DND-41 (cell line): ENCODE data around the gene DGKG.

ENCODE experiments used
- EZH2 ChIP-seq: IDR thresholded peaks from 3 replicates; pipeline ENCODE4 v1.6.1; 2012; ENCODE audit warnings: borderline replicate concordance, low read depth, mild to moderate bottlenecking, moderate library complexity, low read length, inconsistent platforms; ENCODE audit not compliant: severe bottlenecking
- TF ChIP-seq, protein P1 (sequence below): IDR thresholded peaks from 2 replicates; pipeline ENCODE4 v1.5.1; 2012; ENCODE audit warnings: borderline replicate concordance, low read length, moderate library complexity, mild to moderate bottlenecking; ENCODE audit not compliant: poor library complexity, severe bottlenecking; ENCODE audit errors: extremely low read depth

DNA sequence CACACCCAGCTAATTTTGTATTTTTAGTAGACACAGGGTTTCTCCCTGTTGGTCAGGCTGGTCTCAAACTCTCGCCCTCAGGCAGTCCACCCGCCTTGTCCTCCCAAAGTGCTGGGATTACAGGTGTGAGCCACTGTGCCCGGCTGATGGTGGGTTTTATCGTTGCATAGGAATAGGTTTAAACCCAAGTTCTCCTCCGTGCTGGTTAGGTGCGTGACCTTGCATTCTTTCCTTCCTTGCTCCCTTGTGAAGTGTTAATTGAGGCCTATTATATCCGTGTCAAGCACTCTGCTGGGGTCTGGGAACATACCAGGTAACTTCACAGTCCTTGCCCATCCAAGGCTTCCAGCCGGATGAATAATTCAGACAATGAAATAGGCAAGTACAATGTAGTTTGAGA lies 233.9 kb downstream of the DGKG start:
- TF ChIP-seq, protein P1, sequence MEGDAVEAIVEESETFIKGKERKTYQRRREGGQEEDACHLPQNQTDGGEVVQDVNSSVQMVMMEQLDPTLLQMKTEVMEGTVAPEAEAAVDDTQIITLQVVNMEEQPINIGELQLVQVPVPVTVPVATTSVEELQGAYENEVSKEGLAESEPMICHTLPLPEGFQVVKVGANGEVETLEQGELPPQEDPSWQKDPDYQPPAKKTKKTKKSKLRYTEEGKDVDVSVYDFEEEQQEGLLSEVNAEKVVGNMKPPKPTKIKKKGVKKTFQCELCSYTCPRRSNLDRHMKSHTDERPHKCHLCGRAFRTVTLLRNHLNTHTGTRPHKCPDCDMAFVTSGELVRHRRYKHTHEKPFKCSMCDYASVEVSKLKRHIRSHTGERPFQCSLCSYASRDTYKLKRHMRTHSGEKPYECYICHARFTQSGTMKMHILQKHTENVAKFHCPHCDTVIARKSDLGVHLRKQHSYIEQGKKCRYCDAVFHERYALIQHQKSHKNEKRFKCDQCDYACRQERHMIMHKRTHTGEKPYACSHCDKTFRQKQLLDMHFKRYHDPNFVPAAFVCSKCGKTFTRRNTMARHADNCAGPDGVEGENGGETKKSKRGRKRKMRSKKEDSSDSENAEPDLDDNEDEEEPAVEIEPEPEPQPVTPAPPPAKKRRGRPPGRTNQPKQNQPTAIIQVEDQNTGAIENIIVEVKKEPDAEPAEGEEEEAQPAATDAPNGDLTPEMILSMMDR, result no peak
- TF ChIP-seq EZH2, result no peak
